Ishikawa (cell line): Measurements from ENCODE around the gene GRIK5.

Source experiments
- CREB1 ChIP-seq: IDR thresholded peaks from 2 replicates; pipeline ENCODE4 v1.6.1; 2012; ENCODE audit warnings: low read depth
- TCF12 ChIP-seq: IDR thresholded peaks from 2 replicates; pipeline ENCODE4 v1.6.1; 2012; ENCODE audit warnings: low read depth
- YY1 ChIP-seq: IDR thresholded peaks from 2 replicates; pipeline ENCODE4 v1.6.1; 2012; ENCODE audit warnings: low read depth

GRCh38 chr19:41993612-41994483 is 76.2 kb downstream of the GRIK5 start, which contains the start of gene ATP1A3:
- no peak for TF ChIP-seq YY1
- TF ChIP-seq TCF12 = no peak
- TF ChIP-seq CREB1 = no peak
